ENCODE measurements around the gene SPNS2. TPM values are rescaled to one million over a fixed set of nuclear protein-coding genes. Genes with fewer than 3 reads are reported as not detected.

Gene SPNS2
- total RNA-seq, 1 donor from 2014 or later: 187 TPM

DNA sequence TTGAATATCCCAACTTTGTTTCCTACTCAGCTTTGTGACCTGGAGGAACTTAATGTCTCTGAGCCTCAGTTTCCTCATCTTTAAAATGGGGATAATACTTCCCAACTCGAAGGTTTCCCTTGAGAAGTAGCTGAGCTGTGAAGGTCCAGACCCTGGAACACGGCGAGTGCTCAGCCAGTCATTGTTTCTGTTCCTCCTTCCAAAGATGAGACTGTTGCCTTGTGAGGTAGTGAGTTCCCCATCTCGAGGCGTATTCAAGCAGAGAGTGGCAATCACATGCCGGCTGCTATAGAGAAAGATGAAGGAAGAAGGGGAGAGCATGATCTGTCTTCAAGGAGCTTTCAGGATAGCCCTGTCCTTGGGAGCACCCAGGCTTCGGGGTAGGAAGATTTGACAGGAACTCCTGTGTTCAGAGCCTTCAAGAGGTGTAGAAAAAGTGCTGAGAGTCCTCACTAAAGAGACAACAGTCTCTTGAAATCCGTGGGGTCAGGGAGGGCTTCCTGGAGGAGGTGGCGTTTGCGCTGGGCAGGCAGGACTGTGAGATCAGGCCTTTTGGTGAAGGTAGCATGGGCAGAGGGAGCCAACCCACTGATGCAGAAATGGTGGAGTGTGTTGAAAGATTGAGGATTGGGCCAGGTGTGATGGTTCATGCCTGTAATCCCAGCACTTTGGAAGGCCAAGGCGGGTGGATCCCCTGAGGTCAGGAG lies 27.2 kb downstream of the SPNS2 start:
- peak overlapping the region; percentile 36 for H3K27ac Mint-ChIP-seq (ENCODE audit: unreplicated experiment)
- no peak for DNase-seq (ENCODE audit: low spot score)
- H3K36me3 Mint-ChIP-seq (ENCODE audit: low read depth, unreplicated experiment): peaks cover 56% of the 10 kb centered on the region
- H3K9me3 Mint-ChIP-seq (ENCODE audit: unreplicated experiment): no peaks in the 10 kb centered on the region
- peak overlapping the region; percentile 54 for H3K4me3 Mint-ChIP-seq (ENCODE audit: unreplicated experiment)
- peaks cover 57% of the 10 kb centered on the region for H3K4me1 Mint-ChIP-seq (ENCODE audit: unreplicated experiment)
- peaks cover 4% of the 10 kb centered on the region for H3K27me3 Mint-ChIP-seq (ENCODE audit: unreplicated experiment)
- TF ChIP-seq CTCF (IDR thresholded peaks at IDR 0.05; ENCODE audit: unreplicated experiment): no peak

- TF ChIP-seq CTCF (IDR thresholded peaks at IDR 0.05; ENCODE audit: unreplicated experiment): no peak
- no peaks in the 10 kb centered on the region for H3K9me3 Mint-ChIP-seq (ENCODE audit: unreplicated experiment)
- H3K4me3 Mint-ChIP-seq (ENCODE audit: unreplicated experiment): peak overlapping the region; percentile 13
- peaks cover 58% of the 10 kb centered on the region for H3K4me1 Mint-ChIP-seq (ENCODE audit: unreplicated experiment)
- H3K27me3 Mint-ChIP-seq (ENCODE audit: unreplicated experiment): peaks cover 8% of the 10 kb centered on the region
- peak overlapping the region; percentile 39 for H3K27ac Mint-ChIP-seq (ENCODE audit: unreplicated experiment)
- DNase-seq (ENCODE audit: low spot score): no peak
- peaks cover 56% of the 10 kb centered on the region for H3K36me3 Mint-ChIP-seq (ENCODE audit: low read depth, unreplicated experiment)
Observed at GRCh38 chr17:4527134-4527533, 28.5 kb downstream of the SPNS2 start.

DNA sequence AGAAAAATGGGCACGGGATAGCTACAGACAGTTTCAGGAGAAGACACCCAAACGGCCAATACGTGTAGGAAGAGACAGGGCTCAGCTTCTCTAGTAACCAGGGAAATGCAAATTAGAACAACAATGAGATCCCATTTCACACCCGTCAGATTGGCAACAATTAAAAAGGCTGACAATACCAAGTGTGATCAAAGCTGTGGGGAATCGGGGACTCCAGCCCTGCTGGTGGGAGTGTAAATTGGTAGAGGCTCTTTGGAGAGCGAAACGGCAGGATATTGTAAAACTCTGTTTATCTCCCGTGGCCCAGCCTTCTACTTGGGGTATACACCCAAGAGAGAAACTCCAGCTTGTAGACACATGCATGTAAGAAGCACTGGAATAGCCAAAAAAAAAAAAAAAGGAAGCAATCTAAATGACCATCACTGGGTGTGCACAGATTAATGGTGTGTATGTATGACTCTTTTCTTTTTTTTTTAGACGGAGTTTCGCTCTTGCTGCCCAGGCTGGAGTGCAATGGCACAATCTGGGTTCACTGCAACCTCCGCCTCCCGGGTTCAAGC lies 29.0 kb downstream of the SPNS2 start:
- Mint-ChIP-seq H3K4me3 (ENCODE audit: unreplicated experiment) (peak overlapping the region; percentile 13), H3K27me3 (ENCODE audit: unreplicated experiment) (peaks cover 8% of the 10 kb centered on the region), H3K9me3 (ENCODE audit: unreplicated experiment) (no peaks in the 10 kb centered on the region), H3K36me3 (ENCODE audit: low read depth, unreplicated experiment) (peaks cover 56% of the 10 kb centered on the region), H3K4me1 (ENCODE audit: unreplicated experiment) (peaks cover 57% of the 10 kb centered on the region), H3K27ac (ENCODE audit: unreplicated experiment) (peak overlapping the region; percentile 39)
- no peak for DNase-seq (ENCODE audit: low spot score)
- TF ChIP-seq CTCF (IDR thresholded peaks at IDR 0.05; ENCODE audit: unreplicated experiment): no peak

- H3K27ac Mint-ChIP-seq (ENCODE audit: unreplicated experiment): peak overlapping the region; percentile 97
- no peaks in the 10 kb centered on the region for H3K9me3 Mint-ChIP-seq (ENCODE audit: unreplicated experiment)
- peaks cover 56% of the 10 kb centered on the region for H3K4me1 Mint-ChIP-seq (ENCODE audit: unreplicated experiment)
- peak overlapping the region; percentile 82 for H3K4me3 Mint-ChIP-seq (ENCODE audit: unreplicated experiment)
- H3K27me3 Mint-ChIP-seq (ENCODE audit: unreplicated experiment): peaks cover 13% of the 10 kb centered on the region
- peaks cover 45% of the 10 kb centered on the region for H3K36me3 Mint-ChIP-seq (ENCODE audit: low read depth, unreplicated experiment)
- no peak for DNase-seq (ENCODE audit: low spot score)
- no peak for TF ChIP-seq CTCF (IDR thresholded peaks at IDR 0.05; ENCODE audit: unreplicated experiment)
Observed at GRCh38 chr17:4529533-4530152, 31.0 kb downstream of the SPNS2 start.
